ENCODE measurements around the gene SDS.

SDS gene

DNA sequence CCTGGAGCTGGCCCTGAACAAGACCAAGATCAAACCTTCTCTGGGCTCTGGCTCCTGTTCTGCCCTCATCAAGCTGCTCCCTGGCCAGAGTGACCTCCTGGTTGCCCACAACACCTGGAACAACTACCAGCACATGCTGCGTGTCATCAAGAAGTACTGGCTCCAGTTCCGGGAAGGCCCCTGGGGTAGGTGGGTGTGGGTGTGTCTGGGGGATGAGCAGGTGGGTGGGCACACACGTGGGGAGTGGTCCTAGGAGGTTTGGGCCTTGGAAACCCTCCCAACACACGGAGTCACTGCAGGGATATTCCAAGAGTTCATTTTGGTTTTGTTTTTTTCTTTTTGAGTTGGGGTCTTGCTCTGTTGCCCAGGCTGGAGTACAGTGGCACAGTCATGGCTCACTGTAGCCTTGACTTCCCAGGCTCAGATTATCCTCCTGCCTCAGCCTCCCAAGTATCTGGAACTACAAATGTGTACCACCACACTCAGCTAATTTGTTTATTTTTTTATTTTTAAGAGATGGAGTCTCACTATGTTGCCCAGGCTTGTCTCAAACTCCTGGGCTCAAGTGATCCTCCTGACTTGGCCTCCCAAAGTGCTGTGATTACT lies 28.8 kb downstream of the SDS start:
- no peak overlapping the region for H2AFZ ChIP-seq (ENCODE audit: low read depth, low read length)
- H3K4me3 ChIP-seq (ENCODE audit: low read length) = no peak overlapping the region
- no peaks in the 10 kb centered on the region for H3K9me3 ChIP-seq (ENCODE audit: insufficient read depth, low read length)
- no peak overlapping the region for H3K4me2 ChIP-seq (ENCODE audit: low read length)
- no peak for TF ChIP-seq EZH2phosphoT487 (IDR thresholded peaks at IDR 0.05; ENCODE audit: low read depth)
- no peak overlapping the region for H3K9ac ChIP-seq (ENCODE audit: low read length)
- no peaks in the 10 kb centered on the region for H3K27me3 ChIP-seq (ENCODE audit: low read depth, low read length)
- H3K36me3 ChIP-seq (replicated peaks; ENCODE audit: low read depth, low read length) = peaks cover 4% of the 10 kb centered on the region
- H3K79me2 ChIP-seq (ENCODE audit: low read length) = no peaks in the 10 kb centered on the region
- no peak overlapping the region for H3K27ac ChIP-seq (ENCODE audit: low read length)
- H4K20me1 ChIP-seq (ENCODE audit: insufficient read depth, low read length) = no peaks in the 10 kb centered on the region
- no peaks in the 10 kb centered on the region for H3K4me1 ChIP-seq (ENCODE audit: low read length)

GRCh38 chr12:113373969-113374368 lies 29.7 kb downstream of the SDS start:
- no peak overlapping the region for H3K4me3 ChIP-seq (ENCODE audit: low read length)
- H3K9ac ChIP-seq (ENCODE audit: low read length) = no peak overlapping the region
- H3K4me1 ChIP-seq (ENCODE audit: low read length) = no peaks in the 10 kb centered on the region
- no peaks in the 10 kb centered on the region for H3K79me2 ChIP-seq (ENCODE audit: low read length)
- TF ChIP-seq CTCF (IDR thresholded peaks at IDR 0.05; ENCODE audit: low read depth, low read length) (no peak), EZH2phosphoT487 (IDR thresholded peaks at IDR 0.05; ENCODE audit: low read depth) (no peak)
- no peaks in the 10 kb centered on the region for H3K27me3 ChIP-seq (ENCODE audit: low read depth, low read length)
- peaks cover 4% of the 10 kb centered on the region for H3K36me3 ChIP-seq (replicated peaks; ENCODE audit: low read depth, low read length)
- H3K9me3 ChIP-seq (ENCODE audit: insufficient read depth, low read length) = no peaks in the 10 kb centered on the region
- H2AFZ ChIP-seq (ENCODE audit: low read depth, low read length) = no peak overlapping the region
- H4K20me1 ChIP-seq (ENCODE audit: insufficient read depth, low read length) = no peaks in the 10 kb centered on the region
- no peak overlapping the region for H3K27ac ChIP-seq (ENCODE audit: low read length)
- no peak overlapping the region for H3K4me2 ChIP-seq (ENCODE audit: low read length)

GRCh38 chr12:113373440-113373839 lies 30.2 kb downstream of the SDS start:
- H3K4me3 ChIP-seq (ENCODE audit: low read length) = no peak overlapping the region
- H3K4me2 ChIP-seq (ENCODE audit: low read length) = no peak overlapping the region
- H3K27me3 ChIP-seq (ENCODE audit: low read depth, low read length) = no peaks in the 10 kb centered on the region
- TF ChIP-seq EZH2phosphoT487 (IDR thresholded peaks at IDR 0.05; ENCODE audit: low read depth) = no peak
- TF ChIP-seq CTCF (IDR thresholded peaks at IDR 0.05; ENCODE audit: low read depth, low read length) = no peak
- H4K20me1 ChIP-seq (ENCODE audit: insufficient read depth, low read length) = no peaks in the 10 kb centered on the region
- no peaks in the 10 kb centered on the region for H3K79me2 ChIP-seq (ENCODE audit: low read length)
- H3K9me3 ChIP-seq (ENCODE audit: insufficient read depth, low read length) = no peaks in the 10 kb centered on the region
- no peak overlapping the region for H3K9ac ChIP-seq (ENCODE audit: low read length)
- peaks cover 4% of the 10 kb centered on the region for H3K36me3 ChIP-seq (replicated peaks; ENCODE audit: low read depth, low read length)
- no peak overlapping the region for H2AFZ ChIP-seq (ENCODE audit: low read depth, low read length)
- H3K4me1 ChIP-seq (ENCODE audit: low read length) = no peaks in the 10 kb centered on the region
- H3K27ac ChIP-seq (ENCODE audit: low read length) = no peak overlapping the region

DNA sequence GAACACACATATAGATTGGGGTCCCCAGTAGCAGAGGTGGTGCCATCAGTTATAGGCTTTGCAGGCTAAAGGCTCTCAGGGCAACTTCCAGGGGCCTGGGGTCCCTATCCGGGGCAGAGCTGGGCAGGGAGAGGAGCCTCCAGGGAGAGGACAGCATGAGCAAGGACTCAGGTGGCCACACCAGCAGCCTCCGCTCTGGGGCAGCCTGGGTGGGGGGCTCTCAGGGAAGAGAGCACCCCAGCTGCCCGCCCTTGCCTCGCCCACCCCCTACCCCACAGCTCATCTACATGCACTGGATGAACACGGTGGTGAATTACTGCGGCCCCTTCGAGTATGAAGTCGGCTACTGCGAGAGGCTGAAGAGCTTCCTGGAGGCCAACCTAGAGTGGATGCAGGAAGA lies 31.3 kb downstream of the SDS start:
- H3K27ac ChIP-seq (ENCODE audit: low read length) = no peak overlapping the region
- no peak overlapping the region for H3K4me2 ChIP-seq (ENCODE audit: low read length)
- TF ChIP-seq EZH2phosphoT487 (IDR thresholded peaks at IDR 0.05; ENCODE audit: low read depth) = no peak
- no peak for TF ChIP-seq CTCF (IDR thresholded peaks at IDR 0.05; ENCODE audit: low read depth, low read length)
- no peaks in the 10 kb centered on the region for H3K79me2 ChIP-seq (ENCODE audit: low read length)
- H3K27me3 ChIP-seq (ENCODE audit: low read depth, low read length) = no peaks in the 10 kb centered on the region
- no peak overlapping the region for H3K9ac ChIP-seq (ENCODE audit: low read length)
- no peaks in the 10 kb centered on the region for H4K20me1 ChIP-seq (ENCODE audit: insufficient read depth, low read length)
- H3K9me3 ChIP-seq (ENCODE audit: insufficient read depth, low read length) = no peaks in the 10 kb centered on the region
- H3K4me1 ChIP-seq (ENCODE audit: low read length) = no peaks in the 10 kb centered on the region
- no peaks in the 10 kb centered on the region for H3K36me3 ChIP-seq (replicated peaks; ENCODE audit: low read depth, low read length)
- no peak overlapping the region for H3K4me3 ChIP-seq (ENCODE audit: low read length)
- H2AFZ ChIP-seq (ENCODE audit: low read depth, low read length) = no peak overlapping the region

All from OCI-LY3 (cell line).